Ramos (cell line): ENCODE data around the gene ACTR3C.

Experiments
- in situ Hi-C: fragments of 300-500 bp; cut with MboI; formaldehyde crosslinking; loops from one replicate; pipeline ENCODE4 v1.14.3; 2022; ENCODE audit warnings: low sequenced_read_pairs; ENCODE audit not compliant: unreplicated experiment

ACTR3C gene

DNA sequence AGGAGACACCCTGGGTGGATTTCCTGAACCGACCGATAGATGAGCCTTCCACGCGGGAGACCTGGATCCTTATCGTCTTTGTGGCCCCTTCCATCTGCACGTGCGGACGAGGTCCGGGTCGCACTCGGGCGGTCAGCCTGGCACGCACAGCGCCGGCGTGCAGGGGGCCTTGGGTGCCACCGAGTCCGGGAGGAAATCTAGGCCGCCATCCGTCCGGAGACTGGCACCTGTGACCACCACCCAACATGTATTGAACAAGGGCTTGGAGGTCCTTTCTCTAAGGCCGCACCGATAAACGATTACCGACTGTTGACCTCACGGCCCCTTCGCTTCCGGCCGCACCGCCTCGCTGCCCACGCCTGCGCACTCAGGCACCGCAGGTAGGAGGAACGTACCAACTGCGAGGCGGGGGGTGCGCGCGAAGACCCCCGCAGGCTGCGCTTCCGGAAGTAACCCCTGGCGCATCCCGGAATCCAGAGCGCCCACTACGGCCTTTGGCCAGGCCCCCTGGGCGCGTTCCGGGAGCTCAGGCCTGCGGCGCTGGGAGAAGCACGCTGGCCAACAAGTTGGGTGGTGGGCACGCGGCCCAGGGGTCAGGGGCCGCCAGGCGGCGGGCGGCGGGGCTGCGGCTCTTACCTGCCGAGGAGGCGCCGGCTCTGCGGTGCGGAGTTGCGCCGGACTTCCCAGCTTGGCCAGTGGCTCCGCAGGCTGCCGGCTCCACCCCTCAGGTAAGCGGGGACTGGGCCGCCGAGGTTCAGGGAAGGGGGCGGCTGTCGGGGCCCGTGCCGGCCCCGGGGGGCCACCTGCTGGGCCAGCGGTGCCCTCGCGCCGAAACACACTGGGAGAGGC lies at the start of gene ACTR3C, which contains the start of gene LRRC61:
TSS of gene ACTR3C (minus strand) at position 713 of the 849 bp plus-strand sequence. CDS start 28,249 bp downstream, outside the sequence.
TSS of gene LRRC61 (plus strand) at position 523 of the 849 bp plus-strand sequence. CDS start 13,507 bp downstream, outside the sequence.
- in situ Hi-C loops: no loop called here

DNA sequence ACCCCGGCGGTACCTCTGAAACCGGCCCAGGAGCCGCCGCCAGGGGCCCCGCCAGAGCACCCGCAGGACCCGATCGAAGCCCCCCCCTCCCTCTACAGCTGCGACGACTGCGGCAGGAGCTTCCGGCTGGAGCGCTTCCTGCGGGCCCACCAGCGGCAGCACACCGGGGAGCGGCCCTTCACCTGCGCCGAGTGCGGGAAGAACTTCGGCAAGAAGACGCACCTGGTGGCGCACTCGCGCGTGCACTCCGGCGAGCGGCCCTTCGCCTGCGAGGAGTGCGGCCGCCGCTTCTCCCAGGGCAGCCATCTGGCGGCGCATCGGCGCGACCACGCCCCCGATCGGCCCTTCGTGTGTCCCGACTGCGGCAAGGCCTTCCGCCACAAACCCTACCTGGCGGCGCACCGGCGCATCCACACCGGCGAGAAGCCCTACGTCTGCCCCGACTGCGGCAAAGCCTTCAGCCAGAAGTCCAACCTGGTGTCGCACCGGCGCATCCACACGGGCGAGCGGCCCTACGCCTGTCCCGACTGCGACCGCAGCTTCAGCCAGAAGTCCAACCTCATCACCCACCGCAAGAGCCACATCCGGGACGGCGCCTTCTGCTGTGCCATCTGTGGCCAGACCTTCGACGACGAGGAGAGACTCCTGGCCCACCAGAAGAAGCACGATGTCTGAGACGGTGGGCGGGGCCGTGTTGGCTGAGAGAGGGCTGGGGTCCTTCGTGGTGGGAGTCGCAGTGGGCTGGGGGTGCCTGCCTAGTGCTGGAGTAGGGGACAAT lies 49.1 kb upstream of the ACTR3C start:
- in situ Hi-C loops: no loop called here

DNA sequence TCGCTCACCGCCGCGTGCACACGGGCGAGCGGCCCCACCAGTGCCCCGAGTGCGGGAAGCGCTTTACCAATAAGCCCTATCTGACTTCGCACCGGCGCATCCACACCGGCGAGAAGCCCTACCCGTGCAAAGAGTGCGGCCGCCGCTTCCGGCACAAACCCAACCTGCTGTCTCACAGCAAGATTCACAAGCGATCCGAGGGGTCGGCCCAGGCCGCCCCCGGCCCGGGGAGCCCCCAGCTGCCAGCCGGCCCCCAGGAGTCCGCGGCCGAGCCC lies 48.6 kb upstream of the ACTR3C start:
- in situ Hi-C loops: no loop called here

DNA sequence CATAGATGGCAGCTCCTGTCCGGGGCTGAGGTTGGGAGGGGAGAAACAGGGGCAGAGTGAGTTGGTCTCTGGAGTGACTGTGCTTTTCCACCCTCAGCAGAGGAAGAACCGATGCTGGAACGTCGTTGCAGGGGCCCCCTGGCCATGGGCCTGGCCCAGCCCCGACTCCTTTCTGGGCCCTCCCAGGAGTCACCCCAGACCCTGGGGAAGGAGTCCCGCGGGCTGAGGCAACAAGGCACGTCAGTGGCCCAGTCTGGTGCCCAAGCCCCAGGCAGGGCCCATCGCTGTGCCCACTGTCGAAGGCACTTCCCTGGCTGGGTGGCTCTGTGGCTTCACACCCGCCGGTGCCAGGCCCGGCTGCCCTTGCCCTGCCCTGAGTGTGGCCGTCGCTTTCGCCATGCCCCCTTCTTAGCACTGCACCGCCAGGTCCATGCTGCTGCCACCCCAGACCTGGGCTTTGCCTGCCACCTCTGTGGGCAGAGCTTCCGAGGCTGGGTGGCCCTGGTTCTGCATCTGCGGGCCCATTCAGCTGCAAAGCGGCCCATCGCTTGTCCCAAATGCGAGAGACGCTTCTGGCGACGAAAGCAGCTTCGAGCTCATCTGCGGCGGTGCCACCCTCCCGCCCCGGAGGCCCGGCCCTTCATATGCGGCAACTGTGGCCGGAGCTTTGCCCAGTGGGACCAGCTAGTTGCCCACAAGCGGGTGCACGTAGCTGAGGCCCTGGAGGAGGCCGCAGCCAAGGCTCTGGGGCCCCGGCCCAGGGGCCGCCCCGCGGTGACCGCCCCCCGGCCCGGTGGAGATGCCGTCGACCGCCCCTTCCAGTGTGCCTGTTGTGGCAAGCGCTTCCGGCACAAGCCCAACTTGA lies 48.0 kb upstream of the ACTR3C start:
- in situ Hi-C loops: no loop called here

DNA sequence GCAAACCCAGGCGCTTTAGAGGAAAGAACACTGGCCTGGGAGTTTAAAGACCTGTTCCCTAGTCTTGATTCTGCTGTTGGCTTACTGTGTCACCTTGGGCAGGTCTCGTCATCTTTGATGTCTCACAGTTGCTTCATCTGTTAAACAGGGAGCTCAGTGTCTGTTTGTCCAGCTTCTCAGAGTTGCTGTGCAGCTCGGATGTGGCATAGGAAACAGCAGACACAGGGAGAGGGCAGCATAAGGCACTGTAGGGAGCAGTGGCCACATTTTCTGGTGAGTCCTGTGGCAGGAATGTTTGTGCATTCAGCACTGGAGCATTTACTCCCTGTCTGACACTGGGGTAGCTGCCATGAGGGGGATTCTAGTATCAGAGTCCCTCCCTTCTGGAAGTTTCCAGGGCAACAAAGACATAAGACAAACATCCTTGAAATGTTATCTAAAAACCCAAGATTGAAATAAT lies 47.3 kb upstream of the ACTR3C start:
- in situ Hi-C loops: no loop called here

DNA sequence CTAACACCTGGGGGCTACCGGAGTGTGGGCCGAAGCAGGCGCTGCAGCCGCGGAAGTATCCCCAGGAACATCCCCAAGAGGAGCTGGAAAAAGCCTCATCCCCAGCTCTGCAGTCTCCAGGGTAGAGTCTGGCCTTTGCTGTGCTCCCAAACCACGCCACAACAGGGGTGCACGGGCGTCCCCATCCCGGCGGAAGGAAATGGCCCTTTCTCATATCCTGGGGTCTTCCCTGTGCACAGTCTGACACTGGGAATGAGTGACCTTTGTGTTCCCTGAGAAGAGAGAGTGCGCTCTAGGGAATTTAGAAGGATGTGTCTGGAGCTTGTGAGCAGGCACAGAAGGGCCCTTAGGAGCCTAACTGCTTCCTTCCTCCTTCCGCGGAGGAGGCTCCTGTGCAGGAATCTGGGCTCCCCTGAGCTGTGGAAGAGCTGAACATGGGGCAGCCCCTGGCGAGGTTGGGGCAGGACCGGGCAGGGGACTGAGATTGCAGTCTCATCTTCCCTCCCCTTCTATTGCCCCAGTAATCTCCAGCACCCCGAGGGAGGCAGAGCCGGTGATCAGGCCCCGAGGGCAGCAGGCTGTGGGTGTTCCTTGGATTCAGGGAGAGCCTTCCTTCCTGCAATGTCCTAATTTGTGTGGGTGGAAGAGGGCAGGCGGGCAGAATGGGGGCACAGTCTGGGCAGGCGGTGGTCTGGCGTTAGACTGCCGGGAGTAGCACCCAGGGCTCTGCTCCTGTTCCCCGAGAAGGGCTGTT lies 46.6 kb upstream of the ACTR3C start:
- in situ Hi-C loops: no loop called here

DNA sequence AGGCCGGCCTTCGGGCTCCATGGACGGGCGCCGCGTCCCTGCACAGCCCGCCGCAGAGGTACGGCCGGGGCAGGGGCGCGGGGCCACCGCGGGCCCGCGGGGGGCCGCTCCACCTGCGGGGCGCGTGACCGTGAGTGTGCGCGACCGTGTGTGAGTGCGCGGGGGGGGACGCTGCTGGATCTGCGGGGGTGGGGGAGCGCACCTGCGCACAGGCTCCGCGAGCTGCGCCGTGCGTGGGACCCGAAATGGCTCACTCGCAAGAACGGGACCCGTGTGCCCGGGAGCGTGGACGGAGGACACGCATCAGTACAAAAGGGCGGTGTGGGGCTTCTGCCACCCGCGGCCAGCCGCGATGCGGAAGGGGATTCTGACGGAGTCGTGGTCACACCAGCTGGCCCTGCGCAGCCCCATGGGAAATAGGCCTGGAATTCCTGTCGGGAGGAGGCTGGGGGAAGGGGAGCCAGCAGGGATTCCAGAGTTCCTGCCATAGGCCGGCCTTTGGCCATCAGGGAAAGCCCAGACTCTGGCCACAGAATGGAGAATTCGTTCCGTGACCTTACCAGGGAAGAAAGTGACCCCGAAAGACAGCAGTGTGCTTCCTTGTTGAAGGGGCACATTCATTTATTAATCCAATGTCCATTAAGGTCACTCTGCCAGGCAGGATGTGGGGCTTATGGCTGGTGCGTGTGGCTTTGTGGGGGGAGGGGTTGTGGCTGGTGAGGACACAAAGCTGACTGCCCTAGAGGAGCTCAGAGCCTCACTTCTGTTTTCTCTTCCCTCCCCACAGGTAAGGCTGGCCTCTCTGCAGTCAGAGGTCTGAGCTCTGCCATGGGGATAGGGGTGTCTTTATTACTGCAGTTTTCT lies 45.8 kb upstream of the ACTR3C start:
- in situ Hi-C loops: no loop called here

DNA sequence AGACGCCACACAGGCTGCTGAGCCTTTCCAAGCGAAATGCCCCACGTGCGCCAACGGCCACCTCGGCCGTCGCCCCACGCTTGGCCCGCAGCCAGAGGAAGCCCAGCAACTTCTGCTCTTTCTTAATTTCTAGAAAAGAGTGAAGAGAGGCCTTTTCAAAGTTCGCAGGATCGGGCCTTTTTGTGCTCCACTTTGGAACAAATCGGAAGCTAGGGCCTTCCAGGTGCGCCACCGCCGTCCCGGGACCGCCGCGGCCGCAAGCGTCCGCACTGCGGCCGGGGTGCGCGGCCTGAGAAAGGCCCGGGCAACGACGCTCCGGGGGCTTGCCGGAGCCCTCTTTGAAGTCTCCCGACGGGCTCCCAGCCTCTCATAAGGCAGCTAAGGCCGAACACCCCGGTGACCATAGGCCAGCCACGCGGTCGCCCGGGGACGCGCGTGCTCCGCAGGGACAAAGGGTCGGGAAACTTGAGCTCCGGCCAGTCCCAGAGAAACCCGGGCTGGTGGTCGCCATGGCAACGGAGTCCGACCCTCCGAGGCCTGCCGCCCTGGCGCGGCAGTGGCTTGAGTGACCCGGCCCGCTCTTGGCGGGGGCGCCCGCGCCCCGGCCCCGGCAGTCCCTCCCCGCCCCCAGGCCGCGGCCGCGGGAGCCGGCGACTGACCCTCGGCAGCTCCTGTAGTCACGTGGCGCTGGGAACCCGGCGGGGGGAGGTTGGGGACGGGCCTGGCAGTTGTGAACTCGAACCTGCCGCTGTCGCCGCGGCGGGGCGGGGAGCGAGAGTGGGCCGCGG lies 44.9 kb upstream of the ACTR3C start, which contains the start of gene REPIN1:
TSS of gene REPIN1 (plus strand) at position 727 of the 788 bp plus-strand sequence. CDS start 890 bp downstream, outside the sequence.
- in situ Hi-C loops: no loop called here

DNA sequence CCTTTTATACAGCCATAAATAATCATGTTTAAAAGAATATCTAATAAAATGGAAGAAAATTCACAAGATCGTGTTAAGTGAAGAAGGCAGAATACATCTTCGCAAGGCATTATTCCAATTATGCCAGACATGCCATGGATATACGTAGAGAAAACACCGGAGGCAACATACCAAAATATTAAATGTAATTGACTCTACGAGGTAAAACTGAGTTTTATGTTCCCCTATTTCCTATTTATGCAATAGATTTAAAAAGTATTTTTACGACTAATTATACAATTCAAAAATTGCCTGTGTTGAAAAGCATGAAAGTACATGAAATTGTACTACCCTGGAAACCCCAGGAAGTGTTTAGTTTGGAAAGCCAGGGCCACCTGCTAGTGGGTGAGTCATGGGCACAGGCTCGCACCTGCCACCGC lies 44.3 kb upstream of the ACTR3C start:
- in situ Hi-C loops: no loop called here

DNA sequence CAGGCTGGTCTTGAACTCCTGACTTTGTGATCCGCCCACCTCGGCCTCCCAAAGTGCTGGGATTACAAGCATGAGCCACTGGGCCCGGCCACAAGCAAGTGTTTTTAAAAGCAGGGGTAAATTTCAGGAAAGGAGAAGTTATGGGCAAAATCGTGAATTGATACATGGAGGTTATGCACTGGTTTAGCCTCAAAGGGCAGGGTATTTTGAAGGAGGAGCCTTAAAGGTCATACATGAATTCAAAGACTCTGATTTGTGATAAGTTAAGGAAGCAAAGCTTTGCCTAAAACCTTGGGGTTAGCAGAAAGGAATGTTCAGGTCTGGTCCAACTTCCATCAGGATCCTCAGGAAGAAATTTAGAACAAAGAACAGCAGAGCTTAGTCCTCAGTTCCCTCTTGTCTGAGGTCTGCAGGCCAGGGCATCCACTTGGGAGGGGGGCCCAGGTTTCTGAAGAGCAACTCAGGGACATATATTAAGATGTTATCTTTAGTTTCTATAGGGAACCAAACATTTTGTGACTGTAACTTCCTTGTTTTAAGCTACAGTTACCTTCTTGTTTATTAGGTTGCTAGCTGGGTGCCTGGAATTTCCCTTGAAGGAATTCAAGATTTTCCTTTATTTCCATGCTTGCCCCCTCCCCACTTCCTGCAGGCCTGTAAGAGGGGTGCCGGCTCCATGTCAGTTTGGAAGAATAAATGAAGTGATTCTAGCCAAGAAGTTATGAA lies 42.5 kb upstream of the ACTR3C start:
- in situ Hi-C loops: no loop called here

DNA sequence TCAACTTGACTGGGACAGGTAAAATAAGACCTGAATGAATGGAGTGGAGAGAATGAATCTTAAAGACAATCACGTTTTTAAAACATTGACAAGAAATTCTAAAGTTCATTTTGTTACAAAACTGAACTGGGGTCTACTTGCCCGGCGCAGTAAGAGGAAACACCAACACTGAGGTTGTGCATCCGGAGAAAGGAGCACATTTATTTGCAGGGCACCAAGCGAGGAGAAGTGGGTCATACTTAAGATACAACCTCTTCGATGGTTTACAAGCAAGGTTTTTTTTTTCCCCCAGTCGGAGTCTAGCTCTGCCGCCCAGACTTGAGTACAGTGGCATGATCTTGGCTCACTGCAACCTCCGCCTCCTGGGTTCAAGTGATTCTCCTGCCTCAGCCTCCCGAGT lies 41.8 kb upstream of the ACTR3C start:
- in situ Hi-C loops: no loop called here

DNA sequence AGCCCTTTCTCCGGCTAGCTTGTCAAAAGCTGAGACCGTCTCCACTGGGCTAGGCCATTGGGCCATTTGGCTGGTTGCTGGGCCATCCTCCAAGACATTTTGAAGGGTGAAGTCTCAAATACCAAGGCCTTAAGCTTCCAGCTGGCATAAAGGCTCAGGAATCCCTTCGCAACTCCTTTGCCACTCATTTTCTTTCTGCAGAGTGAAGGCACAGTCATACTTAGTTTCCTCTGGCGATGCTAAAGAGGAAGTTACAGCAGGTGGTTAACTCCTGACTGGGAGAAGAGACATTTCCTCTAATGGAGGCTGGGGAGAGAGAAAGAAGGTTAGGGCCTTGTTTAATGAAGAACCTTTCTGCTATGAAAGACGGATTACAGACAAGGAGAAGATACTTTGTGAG lies 40.5 kb upstream of the ACTR3C start:
- in situ Hi-C loops: no loop called here

DNA sequence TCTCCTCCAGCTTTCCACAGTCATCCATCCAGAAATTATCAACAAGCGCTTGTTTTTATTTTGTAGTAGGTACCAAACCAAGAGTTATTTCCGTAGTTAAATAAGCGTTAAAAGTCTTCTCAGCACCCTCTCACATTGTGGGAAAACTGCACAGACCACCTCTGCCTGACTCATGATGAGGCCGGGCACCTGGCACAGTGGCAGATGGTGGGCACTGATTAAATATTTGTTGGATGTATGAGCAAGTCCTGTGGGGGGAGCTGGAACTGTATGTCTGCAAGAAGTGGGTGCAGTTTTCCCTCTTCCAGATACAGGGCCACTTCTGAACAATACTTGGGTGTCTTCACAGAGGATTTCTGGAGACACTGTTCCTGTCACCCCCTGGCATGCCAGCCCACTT lies 40.0 kb upstream of the ACTR3C start:
- in situ Hi-C loops: no loop called here

DNA sequence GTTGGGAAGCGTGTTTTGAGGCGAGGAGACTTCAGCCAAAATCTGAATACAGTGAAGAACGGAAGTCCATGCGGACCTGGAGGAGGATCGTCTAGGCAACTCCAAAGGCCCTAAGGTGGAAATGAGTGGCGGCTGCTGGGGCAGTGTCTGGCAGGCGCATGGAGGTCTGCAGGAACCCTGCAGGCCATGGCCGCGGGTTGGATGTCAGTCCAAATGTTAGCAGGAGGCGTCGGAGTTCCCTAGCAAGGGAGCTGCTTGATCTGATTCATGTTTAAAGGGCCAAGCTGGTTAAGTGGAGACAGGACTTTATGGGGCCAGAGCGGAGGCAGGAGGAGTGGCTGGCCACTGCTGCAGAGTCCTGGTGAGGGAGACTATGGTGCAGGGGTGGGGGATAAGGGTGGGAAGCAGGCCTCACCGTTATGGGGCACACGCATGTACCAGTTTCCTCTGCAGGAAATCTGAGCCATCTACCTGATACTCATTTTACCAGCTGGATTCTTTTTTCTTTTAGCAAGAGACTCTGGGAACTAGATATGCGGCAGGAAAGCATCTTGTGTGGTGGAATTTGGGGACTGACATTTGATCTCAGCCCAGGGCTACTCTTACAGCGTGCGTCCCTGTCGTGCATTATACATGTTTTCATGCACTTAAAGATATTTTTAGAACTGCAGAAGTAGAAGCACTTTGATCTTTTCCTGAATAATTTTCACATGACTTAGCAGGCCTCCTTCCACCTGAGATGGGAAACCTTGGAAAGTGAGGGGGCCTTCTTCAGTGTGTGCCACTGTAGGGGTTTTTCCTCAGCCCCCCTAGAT lies 38.7 kb upstream of the ACTR3C start:
- in situ Hi-C loops: no loop called here

DNA sequence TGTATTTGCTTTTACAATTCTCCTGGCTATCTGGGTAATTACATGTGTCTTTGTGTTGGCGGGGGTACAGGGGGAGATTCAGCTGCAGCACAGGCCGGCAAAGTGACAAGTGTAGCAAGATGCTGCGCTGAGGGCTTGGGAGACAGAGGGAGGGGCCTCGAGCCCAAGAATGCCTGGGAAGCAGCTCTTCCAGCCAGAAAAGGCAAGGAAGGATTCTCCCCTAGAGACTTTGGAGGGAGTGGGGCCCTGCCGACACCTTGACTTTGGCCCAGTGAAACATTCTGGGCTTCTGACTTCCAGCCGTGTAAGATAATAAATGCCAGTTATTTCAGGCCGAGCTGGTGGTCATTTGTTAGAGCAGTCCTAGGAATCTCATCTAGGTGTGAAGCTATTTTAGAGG lies 38.1 kb upstream of the ACTR3C start:
- in situ Hi-C loops: no loop called here

DNA sequence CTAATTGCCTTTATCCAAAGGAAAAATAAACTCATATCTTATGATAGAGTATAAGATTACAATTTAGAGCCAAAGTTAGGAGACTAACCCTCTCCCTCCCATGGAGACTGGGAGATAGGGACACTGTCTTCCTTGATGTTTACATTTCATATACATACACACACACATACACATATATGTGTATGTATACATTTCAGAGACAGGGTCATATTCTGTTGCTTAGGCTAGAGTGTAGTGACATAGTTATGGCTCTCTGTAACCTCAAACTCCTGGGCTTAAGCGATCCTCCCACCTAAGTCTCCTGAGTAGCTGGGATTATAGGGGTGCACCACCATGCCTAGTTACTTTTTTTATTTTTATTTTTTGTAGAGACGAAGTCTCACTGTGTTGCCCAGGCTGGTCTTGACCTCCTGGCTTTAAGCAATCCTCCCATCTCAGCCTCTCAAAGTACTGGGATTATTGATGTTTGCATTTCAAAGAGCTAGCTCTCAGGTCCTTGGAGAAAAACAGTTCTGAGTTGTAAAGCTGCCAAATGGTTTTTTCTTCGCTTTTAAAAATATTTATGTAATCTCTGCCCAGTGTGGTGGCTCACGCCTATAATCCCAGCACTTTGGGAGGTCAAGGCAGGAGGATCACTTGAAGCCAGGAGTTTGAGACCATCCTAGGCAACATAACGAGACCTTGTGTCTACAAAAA lies 37.2 kb upstream of the ACTR3C start:
- in situ Hi-C loops: no loop called here
